Fibroblast of lung (primary cell): Measurements from ENCODE around the gene NCOA1. TPM values are rescaled to one million over a fixed set of nuclear protein-coding genes. Genes with fewer than 3 reads are reported as not detected.
"Not testable (repeated sequence)": the region's sequence is repeated elsewhere in the genome, so short reads cannot be mapped to it uniquely, and the experiment has no call there.

Experiments used
- DNase-seq, 2 donors: peaks; one replicate each; pipeline versions ENCODE4 v3.0.0 to v3.0.0-alpha.2; 2010; ENCODE audit warnings: low read depth in 2 of 2
- H2AFZ ChIP-seq: 2 replicates; pipeline ENCODE4 v1.5.1; 2012; ENCODE audit warnings: low read length, control low read depth, inconsistent platforms
- H3K27ac ChIP-seq: 2 replicates; pipeline ENCODE4 v1.5.1; 2011; ENCODE audit warnings: low read length, control low read depth; ENCODE audit not compliant: insufficient read depth
- H3K27me3 ChIP-seq: 2 replicates; pipeline ENCODE4 v1.5.1; 2011; ENCODE audit warnings: mild to moderate bottlenecking, low read length; ENCODE audit not compliant: control insufficient read depth, insufficient read depth
- H3K36me3 ChIP-seq: 2 replicates; pipeline ENCODE4 v1.5.1; 2011; ENCODE audit warnings: low read length; ENCODE audit not compliant: control insufficient read depth, insufficient read depth
- H3K4me1 ChIP-seq: 2 replicates; pipeline ENCODE4 v1.5.1; 2011; ENCODE audit warnings: low read length; ENCODE audit not compliant: control insufficient read depth, insufficient read depth; ENCODE audit errors: extremely low read depth
- H3K4me2 ChIP-seq: 2 replicates; pipeline ENCODE4 v1.5.1; 2011; ENCODE audit warnings: low read length, control low read depth; ENCODE audit not compliant: insufficient read depth; ENCODE audit errors: extremely low read depth
- H3K4me3 ChIP-seq, 4 experiments: fragments of 200-600 bp in 1 of 4; sonication (generic) in 1 of 4; replicated peaks in 1 of 4; 2 replicates each; pipeline ENCODE4 v1.5.1; 2011 to 2016; ENCODE audit warnings: low read length in 4 of 4, low read depth in 3 of 4, mild to moderate bottlenecking in 3 of 4, control low read depth in 2 of 4, inconsistent platforms in 1 of 4, mixed read lengths in 1 of 4; ENCODE audit not compliant: insufficient read depth in 1 of 4; ENCODE audit errors: control extremely low read depth in 1 of 4
- H3K79me2 ChIP-seq: 2 replicates; pipeline ENCODE4 v1.5.1; 2012; ENCODE audit warnings: mild to moderate bottlenecking, low read length, inconsistent platforms; ENCODE audit not compliant: control insufficient read depth, insufficient read depth
- H3K9ac ChIP-seq: 2 replicates; pipeline ENCODE4 v1.5.1; 2011; ENCODE audit warnings: mild to moderate bottlenecking, low read length, control low read depth; ENCODE audit not compliant: insufficient read depth
- H3K9me3 ChIP-seq: 2 replicates; pipeline ENCODE4 v1.5.1; 2012; ENCODE audit warnings: low read depth, low read length; ENCODE audit not compliant: control insufficient read depth, insufficient read depth
- H4K20me1 ChIP-seq: 2 replicates; pipeline ENCODE4 v1.5.1; 2011; ENCODE audit warnings: low read length; ENCODE audit not compliant: control insufficient read depth, insufficient read depth; ENCODE audit errors: extremely low read depth
- EZH2 ChIP-seq: IDR thresholded peaks from 2 replicates; pipeline ENCODE4 v1.5.1; 2012; ENCODE audit warnings: low read length, control low read depth, mild to moderate bottlenecking; ENCODE audit errors: missing control alignments
- polyA plus RNA-seq, 2 donors: library from polyadenylated mRNA; depleted of rRNA in 1 of 2; stranded (reverse) in 1 of 2; unstranded in 1 of 2; fragments of >200 nt; gene quantifications; 2 replicates each; pipeline ENCODE4 v1.2.1, GENCODE V29; 2011 to 2012; ENCODE audit warnings: missing spikeins in 1 of 2
- total RNA-seq: library from RNA; depleted of rRNA; stranded (reverse); fragments of >200 nt; gene quantifications from 2 replicates; pipeline ENCODE4 v1.2.1, GENCODE V29; 2014
- TF ChIP-seq, protein P1 (sequence below), 2 donors: IDR thresholded peaks in 1 of 2; conservative IDR thresholded peaks in 1 of 2; 1 replicate in 1 of 2; 2 replicates in 1 of 2; pipeline ENCODE4 v1.5.1; 2011 to 2012; ENCODE audit warnings: low read length in 2 of 2, control low read depth in 1 of 2, inconsistent platforms in 1 of 2, low read depth in 1 of 2, mild to moderate bottlenecking in 1 of 2

The NCOA1 gene
- total and polyA plus RNA-seq, 2 donors (not counting 1 experiment from before 2014, with no cell fraction given), result 15.5 to 19.8 TPM

DNA sequence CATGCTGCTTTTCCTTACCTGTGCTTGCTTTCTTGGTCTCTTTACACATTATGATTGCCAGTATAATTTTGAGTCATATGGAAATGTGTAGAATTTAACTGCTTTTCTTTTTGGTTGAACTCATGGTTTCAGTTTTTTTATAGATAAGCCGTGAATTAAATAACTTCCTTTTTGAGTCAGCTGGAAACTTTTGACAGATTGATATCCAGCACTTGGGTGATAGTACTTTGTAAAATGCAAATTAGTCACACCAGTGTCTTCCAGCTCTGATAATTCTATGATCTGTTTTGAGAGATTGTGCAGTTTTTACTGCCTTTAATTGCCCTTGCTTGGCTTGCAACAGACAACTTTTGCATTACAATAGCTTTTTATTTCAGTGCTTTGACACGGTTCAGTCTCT is 86.4 kb downstream of the NCOA1 start:
- H3K9ac ChIP-seq, result no peak overlapping the region
- H3K9me3 ChIP-seq, result no peaks in the 10 kb centered on the region
- peak in 1 of 2 donors; percentile 14 for DNase-seq
- H3K79me2 ChIP-seq, result no peaks in the 10 kb centered on the region
- no peaks in the 10 kb centered on the region for H3K4me1 ChIP-seq
- TF ChIP-seq EZH2, result no peak
- TF ChIP-seq, protein P1, sequence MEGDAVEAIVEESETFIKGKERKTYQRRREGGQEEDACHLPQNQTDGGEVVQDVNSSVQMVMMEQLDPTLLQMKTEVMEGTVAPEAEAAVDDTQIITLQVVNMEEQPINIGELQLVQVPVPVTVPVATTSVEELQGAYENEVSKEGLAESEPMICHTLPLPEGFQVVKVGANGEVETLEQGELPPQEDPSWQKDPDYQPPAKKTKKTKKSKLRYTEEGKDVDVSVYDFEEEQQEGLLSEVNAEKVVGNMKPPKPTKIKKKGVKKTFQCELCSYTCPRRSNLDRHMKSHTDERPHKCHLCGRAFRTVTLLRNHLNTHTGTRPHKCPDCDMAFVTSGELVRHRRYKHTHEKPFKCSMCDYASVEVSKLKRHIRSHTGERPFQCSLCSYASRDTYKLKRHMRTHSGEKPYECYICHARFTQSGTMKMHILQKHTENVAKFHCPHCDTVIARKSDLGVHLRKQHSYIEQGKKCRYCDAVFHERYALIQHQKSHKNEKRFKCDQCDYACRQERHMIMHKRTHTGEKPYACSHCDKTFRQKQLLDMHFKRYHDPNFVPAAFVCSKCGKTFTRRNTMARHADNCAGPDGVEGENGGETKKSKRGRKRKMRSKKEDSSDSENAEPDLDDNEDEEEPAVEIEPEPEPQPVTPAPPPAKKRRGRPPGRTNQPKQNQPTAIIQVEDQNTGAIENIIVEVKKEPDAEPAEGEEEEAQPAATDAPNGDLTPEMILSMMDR (conservative IDR thresholded peaks at IDR 0.05 in 1 of 2, IDR thresholded peaks at IDR 0.05 in 1 of 2; ENCODE audit: low read depth in 1 of 2, low read length in 2 of 2), result no peak
- no peak overlapping the region for H3K27ac ChIP-seq
- no peak overlapping the region for H2AFZ ChIP-seq
- H3K4me3 ChIP-seq, result no peak overlapping the region
- no peaks in the 10 kb centered on the region for H3K27me3 ChIP-seq
- no peaks in the 10 kb centered on the region for H3K36me3 ChIP-seq
- peaks cover 1% of the 10 kb centered on the region for H4K20me1 ChIP-seq
- H3K4me2 ChIP-seq, result no peak overlapping the region

DNA sequence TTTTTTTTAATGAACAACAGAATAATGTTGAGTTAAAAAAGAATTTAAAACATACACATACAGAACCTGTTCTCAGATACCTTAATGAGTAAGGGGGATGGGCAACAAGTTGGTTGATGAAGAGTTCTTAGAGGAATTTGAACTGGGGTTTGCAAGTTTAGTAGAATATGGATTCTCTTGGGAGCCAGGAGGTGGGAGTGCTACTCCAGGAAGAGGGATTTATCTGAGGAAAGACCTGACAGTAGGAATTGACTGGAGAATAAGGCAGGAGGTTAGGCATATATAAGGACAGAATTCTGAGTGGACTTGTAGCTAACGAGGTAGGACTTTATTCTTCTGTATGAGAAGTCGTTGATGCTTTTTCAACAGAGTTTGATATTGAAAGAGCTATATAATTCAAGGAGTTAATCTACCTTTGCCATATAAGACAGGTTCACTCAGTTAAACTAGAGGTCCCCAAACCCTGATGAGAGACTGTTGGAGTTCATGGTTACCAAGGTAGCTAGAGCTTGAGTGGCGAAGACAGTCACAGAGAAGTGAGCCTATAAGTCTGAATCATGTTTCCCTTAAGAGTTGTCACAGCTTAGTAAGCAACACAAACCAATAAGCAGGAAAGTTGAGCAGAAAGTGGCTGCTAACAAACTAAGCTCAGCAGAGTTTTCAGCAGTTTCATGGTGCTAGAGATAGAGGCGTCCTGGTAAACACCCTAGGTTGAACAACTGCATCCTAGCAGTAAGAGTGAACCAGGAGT is 88.2 kb downstream of the NCOA1 start:
- Histone ChIP-seq H3K9ac (no peak overlapping the region), H3K36me3 (no peaks in the 10 kb centered on the region), H3K4me2 (no peak overlapping the region), H3K79me2 (no peaks in the 10 kb centered on the region), H3K27me3 (no peaks in the 10 kb centered on the region), H3K4me3 (no peak overlapping the region), H2AFZ (no peak overlapping the region), H3K4me1 (no peaks in the 10 kb centered on the region), H3K9me3 (no peaks in the 10 kb centered on the region), H4K20me1 (peaks cover 1% of the 10 kb centered on the region), H3K27ac (no peak overlapping the region)
- no peak for DNase-seq
- TF ChIP-seq, protein P1 (conservative IDR thresholded peaks at IDR 0.05 in 1 of 2, IDR thresholded peaks at IDR 0.05 in 1 of 2; ENCODE audit: low read depth in 1 of 2, low read length in 2 of 2), result no peak

DNA sequence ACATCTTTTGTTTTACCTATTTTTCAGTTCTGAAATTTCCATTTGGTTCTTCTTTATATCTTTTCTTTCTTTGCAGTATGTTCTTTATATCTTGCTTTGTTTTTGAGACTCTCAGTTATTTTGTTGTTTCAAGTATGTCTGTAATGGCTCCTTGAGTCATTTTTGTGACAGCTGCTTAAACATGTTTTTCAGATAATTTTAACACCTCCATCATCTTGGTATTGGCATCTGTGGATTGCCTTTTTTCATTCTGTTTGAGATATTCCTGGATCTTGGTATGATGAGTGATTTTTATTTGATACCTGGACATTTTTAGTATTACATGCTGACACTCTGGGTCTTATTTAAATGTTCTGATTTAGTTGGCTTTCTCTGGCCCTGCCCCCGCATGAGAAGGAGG is 89.5 kb downstream of the NCOA1 start:
- H3K4me2 ChIP-seq, result no peak overlapping the region
- no peaks in the 10 kb centered on the region for H3K36me3 ChIP-seq
- H2AFZ ChIP-seq, result no peak overlapping the region
- TF ChIP-seq, protein P1 (conservative IDR thresholded peaks at IDR 0.05 in 1 of 2, IDR thresholded peaks at IDR 0.05 in 1 of 2; ENCODE audit: low read depth in 1 of 2, low read length in 2 of 2), result no peak
- no peak for TF ChIP-seq EZH2
- no peaks in the 10 kb centered on the region for H3K4me1 ChIP-seq
- no peaks in the 10 kb centered on the region for H3K9me3 ChIP-seq
- no peaks in the 10 kb centered on the region for H3K27me3 ChIP-seq
- no peak for DNase-seq
- no peaks in the 10 kb centered on the region for H3K79me2 ChIP-seq
- H4K20me1 ChIP-seq, result peaks cover 1% of the 10 kb centered on the region
- no peak overlapping the region for H3K27ac ChIP-seq
- no peak overlapping the region for H3K4me3 ChIP-seq
- H3K9ac ChIP-seq, result no peak overlapping the region

DNA sequence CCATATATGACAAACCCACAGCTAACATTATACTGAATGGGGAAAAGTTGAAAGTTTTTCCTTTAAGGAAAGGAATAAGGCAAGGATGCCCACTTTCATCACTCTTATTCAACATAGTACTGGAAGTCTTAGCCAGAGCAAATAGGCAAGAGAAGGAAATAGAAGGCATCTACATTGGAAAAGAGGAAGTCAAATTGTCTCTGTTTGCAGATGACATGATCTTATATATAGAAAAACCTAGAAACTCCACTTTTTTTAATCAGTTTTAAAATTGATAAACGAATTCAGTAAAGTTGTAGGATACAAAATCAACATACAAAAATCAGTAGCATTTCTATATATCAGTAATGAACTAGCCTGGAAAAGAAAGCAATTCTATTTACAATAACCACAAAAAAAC is 90.9 kb downstream of the NCOA1 start:
- H3K79me2 ChIP-seq, H3K27me3 ChIP-seq, H3K4me3 ChIP-seq, H3K4me2 ChIP-seq, H3K9me3 ChIP-seq, H3K9ac ChIP-seq, H4K20me1 ChIP-seq, H2AFZ ChIP-seq, H3K27ac ChIP-seq, DNase-seq, H3K4me1 ChIP-seq, H3K36me3 ChIP-seq: not testable (repeated sequence)
